SK-N-SH (cell line): ENCODE measurements around the gene GALNT1. TPM values are rescaled to one million over a fixed set of nuclear protein-coding genes. Genes with fewer than 3 reads are reported as not detected.

Experiments
- CTCF ChIA-PET: fragments of 300-600, 350-600 bp; formaldehyde crosslinking; extraction: SDS; loops from one replicate; lab custom pipeline; 2021; lab: Yijun Ruan, JAX
- POLR2A ChIA-PET: fragments of 350-600 bp; sonication (Branson Sonifier 250); formaldehyde crosslinking; extraction: SDS; loops from one replicate; lab custom pipeline; 2020; ENCODE audit warnings: antibody characterized with exemption, inconsistent platforms; lab: Yijun Ruan, JAX
- DNase-seq: peaks from one replicate; pipeline ENCODE4 v3.0.0; 2012
- H2AFZ ChIP-seq: fragments of 200-600 bp; sonication (generic); 2 replicates; pipeline ENCODE4 v1.8.1; 2016; ENCODE audit warnings: antibody characterized with exemption, mild to moderate bottlenecking, low read depth
- H3F3A ChIP-seq: fragments of 200-600 bp; sonication (generic); replicated peaks from 2 replicates; pipeline ENCODE3; 2016; ENCODE audit warnings: antibody characterized with exemption, mild to moderate bottlenecking; ENCODE audit not compliant: insufficient read depth
- H3K27ac ChIP-seq, 2 experiments: fragments of 200-500 bp in 1 of 2; fragments of 200-600 bp in 1 of 2; sonication (Bioruptor generic) in 1 of 2; sonication (generic), shearing (Covaris generic) in 1 of 2; 2 replicates each; pipeline versions ENCODE4 v1.5.1 to v1.6.1; 2014 to 2016; ENCODE audit warnings: low read depth in 2 of 2, inconsistent platforms in 1 of 2, low read length in 1 of 2, mild to moderate bottlenecking in 1 of 2, mixed read lengths in 1 of 2
- H3K27me3 ChIP-seq: fragments of 200-600 bp; sonication (generic), shearing (Covaris generic); 2 replicates; pipeline ENCODE4 v1.6.1; 2016; ENCODE audit warnings: mixed run types; ENCODE audit not compliant: insufficient read depth
- H3K36me3 ChIP-seq, 2 experiments: fragments of 200-500 bp in 1 of 2; fragments of 200-600 bp in 1 of 2; sonication (Bioruptor generic) in 1 of 2; sonication (generic) in 1 of 2; replicated peaks in 1 of 2; 2 replicates each; pipeline versions ENCODE3 to v1.5.1; 2014 to 2016; ENCODE audit warnings: low read length in 1 of 2, mild to moderate bottlenecking in 1 of 2; ENCODE audit not compliant: insufficient read depth in 2 of 2, control insufficient read depth in 1 of 2
- H3K4me1 ChIP-seq, 2 experiments: fragments of 200-500 bp in 1 of 2; fragments of 200-600 bp in 1 of 2; sonication (Bioruptor generic) in 1 of 2; sonication (generic), shearing (Covaris generic) in 1 of 2; 2 replicates each; pipeline versions ENCODE4 v1.5.1 to v1.6.1; 2014 to 2016; ENCODE audit warnings: low read depth in 1 of 2, low read length in 1 of 2, mixed run types in 1 of 2; ENCODE audit not compliant: insufficient read depth in 2 of 2, control insufficient read depth in 1 of 2
- H3K4me2 ChIP-seq: fragments of 200-600 bp; sonication (generic), shearing (Covaris generic); 2 replicates; pipeline ENCODE4 v1.6.1; 2017; ENCODE audit warnings: mixed run types
- H3K4me3 ChIP-seq, 2 experiments: fragments of 200-500 bp in 1 of 2; fragments of 200-600 bp in 1 of 2; sonication (Bioruptor generic) in 1 of 2; sonication (generic), shearing (Covaris generic) in 1 of 2; 2 replicates each; pipeline versions ENCODE4 v1.5.1 to v1.8.1; 2014 to 2016; ENCODE audit warnings: low read depth in 2 of 2, inconsistent platforms in 1 of 2, low read length in 1 of 2, mild to moderate bottlenecking in 1 of 2, mixed read lengths in 1 of 2, moderate library complexity in 1 of 2
- H3K79me2 ChIP-seq: fragments of 200-600 bp; sonication (generic); 2 replicates; pipeline ENCODE4 v1.8.1; 2017; ENCODE audit warnings: mild to moderate bottlenecking; ENCODE audit not compliant: insufficient read depth
- H3K9ac ChIP-seq: fragments of 200-600 bp; sonication (generic); 2 replicates; pipeline ENCODE4 v1.6.1; 2017; ENCODE audit warnings: mixed run types
- H3K9me2 ChIP-seq: fragments of 200-600 bp; sonication (generic); 2 replicates; pipeline ENCODE4 v1.6.1; 2017; ENCODE audit warnings: mixed run types
- H3K9me3 ChIP-seq: fragments of 200-600 bp; sonication (generic); 2 replicates; pipeline ENCODE4 v1.6.1; 2017; ENCODE audit warnings: mixed run types, mild to moderate bottlenecking, moderate library complexity
- H4K20me1 ChIP-seq: fragments of 200-600 bp; sonication (generic); 2 replicates; pipeline ENCODE4 v1.6.1; 2017; ENCODE audit warnings: mild to moderate bottlenecking, mixed run types; ENCODE audit not compliant: insufficient read depth
- ELF1 ChIP-seq: IDR thresholded peaks from 2 replicates; pipeline ENCODE4 v1.4.0; 2012
- EP300 ChIP-seq, 2 experiments: IDR thresholded peaks; 2 replicates each; pipeline versions ENCODE4 v1.4.0 to v1.6.1; 2012; ENCODE audit warnings: borderline replicate concordance in 1 of 2, low read depth in 1 of 2, low read length in 1 of 2
- FOSL2 ChIP-seq: IDR thresholded peaks from 2 replicates; pipeline ENCODE4 v1.4.0; 2012; ENCODE audit warnings: low read depth, mild to moderate bottlenecking, moderate library complexity, borderline replicate concordance
- FOXJ3 ChIP-seq: sonication (generic); formaldehyde crosslinking; IDR thresholded peaks from 2 replicates; pipeline ENCODE4 v1.5.1; 2020; ENCODE audit warnings: mild to moderate bottlenecking, missing genetic modification reagents
- FOXM1 ChIP-seq: IDR thresholded peaks from 2 replicates; pipeline ENCODE4 v1.4.0; 2012; ENCODE audit warnings: low read depth, mild to moderate bottlenecking
- GABPA ChIP-seq: IDR thresholded peaks from 2 replicates; pipeline ENCODE4 v1.4.0; 2012; ENCODE audit warnings: low read depth, mild to moderate bottlenecking
- GATA2 ChIP-seq: sonication (generic); formaldehyde crosslinking; IDR thresholded peaks from 2 replicates; pipeline ENCODE4 v1.5.0; 2020; ENCODE audit warnings: mild to moderate bottlenecking, missing genetic modification reagents
- JUND ChIP-seq: IDR thresholded peaks from 2 replicates; pipeline ENCODE4 v1.4.0; 2012
- NFIC ChIP-seq: IDR thresholded peaks from 2 replicates; pipeline ENCODE4 v1.4.0; 2012; ENCODE audit warnings: borderline replicate concordance
- PBX3 ChIP-seq: IDR thresholded peaks from 2 replicates; pipeline ENCODE4; 2012
- SIN3A ChIP-seq: IDR thresholded peaks from 2 replicates; pipeline ENCODE4 v1.6.1; 2012; ENCODE audit warnings: low read depth, mild to moderate bottlenecking, low read length, moderate library complexity, borderline replicate concordance
- SMC3 ChIP-seq: IDR thresholded peaks from 2 replicates; pipeline ENCODE4 v1.6.1; 2012; ENCODE audit warnings: low read depth, low read length, improper control_type of control experiment
- TAF1 ChIP-seq: IDR thresholded peaks from 2 replicates; pipeline ENCODE4 v1.6.1; 2012; ENCODE audit warnings: low read depth, mild to moderate bottlenecking, low read length, moderate library complexity, borderline replicate concordance
- TEAD4 ChIP-seq: IDR thresholded peaks from 2 replicates; pipeline ENCODE4 v1.4.0; 2012; ENCODE audit warnings: mild to moderate bottlenecking, borderline replicate concordance; ENCODE audit not compliant: insufficient read depth
- YY1 ChIP-seq: IDR thresholded peaks from 2 replicates; pipeline ENCODE4 v1.4.0; 2012; ENCODE audit warnings: low read depth, mild to moderate bottlenecking
- WGBS: methylation state at CpG from one replicate; pipeline ENCODE4 v1.1.6; 2017; ENCODE audit warnings: low lambda C conversion rate; 5-methylcytosine and 5-hydroxymethylcytosine counted together
- polyA plus RNA-seq, 3 experiments: library from polyadenylated mRNA; depleted of rRNA; stranded (reverse); fragments of >200 nt; gene quantifications; 2 replicates each; pipeline ENCODE4 v1.2.3, GENCODE V29; 2012
- TF ChIP-seq, protein P1 (sequence below): IDR thresholded peaks from 2 replicates; pipeline ENCODE4 v1.6.1; 2012; ENCODE audit warnings: mild to moderate bottlenecking, low read depth, low read length, moderate library complexity
- TF ChIP-seq, protein P2 (sequence below): IDR thresholded peaks from 2 replicates; pipeline ENCODE4 v1.4.0; 2012; ENCODE audit warnings: low read depth, borderline replicate concordance
- TF ChIP-seq, protein P3 (sequence below): fragments of 150-350 bp; IDR thresholded peaks from 2 replicates; pipeline ENCODE4 v1.6.1; 2017; ENCODE audit warnings: antibody characterized with exemption, low read length, low read depth, borderline replicate concordance

Gene GALNT1
- polyA plus RNA-seq, 1 of the 3 experiments (the other 2 are of a cell fraction): 15.7 TPM

GRCh38 chr18:35694808-35695207 lies 113.3 kb downstream of the GALNT1 start:
- no peaks in the 10 kb centered on the region for H3K79me2 ChIP-seq
- CTCF ChIA-PET: interaction anchor here (1.4 kb wide), 1 partner anchor 33 kb away, joined by 4 read pairs; no protein-coding TSS in a partner anchor
- H3K27me3 ChIP-seq: no peaks in the 10 kb centered on the region
- no peak overlapping the region for H3K4me2 ChIP-seq
- POLR2A ChIA-PET: no interaction called here
- DNase-seq: no peak
- WGBS: 92% methylated on average over 2 of the region's 2 CpGs
- no peak overlapping the region for H3K9ac ChIP-seq
- no peak overlapping the region for H3K27ac ChIP-seq
- H3K4me3 ChIP-seq: no peak overlapping the region
- TF ChIP-seq EP300 (IDR thresholded peaks at IDR 0.05; ENCODE audit: borderline replicate concordance in 1 of 2, low read depth in 1 of 2, low read length in 1 of 2) (no peak), PBX3 (no peak), JUND (no peak)
- H3F3A ChIP-seq: no peaks in the 10 kb centered on the region
- H3K9me3 ChIP-seq: no peaks in the 10 kb centered on the region
- H3K36me3 ChIP-seq: peaks cover 27 to 33% of the 10 kb centered on the region in 2 experiments
- H4K20me1 ChIP-seq: no peaks in the 10 kb centered on the region
- peaks cover 0 to 2% of the 10 kb centered on the region in 2 experiments; a peak in 1 of 4 replicates for H3K4me1 ChIP-seq
- H3K9me2 ChIP-seq: no peaks in the 10 kb centered on the region
- no peak overlapping the region for H2AFZ ChIP-seq

DNA sequence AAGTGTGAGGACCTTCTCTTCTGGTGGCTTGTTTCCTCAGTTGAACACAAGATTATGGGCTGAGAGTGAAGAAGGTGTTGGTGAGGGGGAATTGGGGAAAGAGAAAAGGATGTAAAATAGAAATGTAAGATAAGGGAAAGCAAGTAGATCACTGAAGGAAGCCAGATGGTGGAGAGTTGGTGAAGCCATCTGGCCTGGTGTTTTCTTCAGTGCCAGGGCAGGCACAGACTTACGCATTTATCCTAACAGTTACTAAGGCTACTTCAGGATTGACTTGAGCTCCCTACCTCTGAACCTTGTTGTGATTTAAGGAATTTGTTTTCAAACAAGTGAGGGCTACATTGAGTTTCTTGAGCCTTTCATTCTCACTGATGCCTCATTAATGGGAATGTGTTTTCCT lies 113.8 kb downstream of the GALNT1 start:
- Histone ChIP-seq H3K4me3 (no peak overlapping the region), H3K9me2 (no peaks in the 10 kb centered on the region), H3K79me2 (no peaks in the 10 kb centered on the region), H3K27me3 (no peaks in the 10 kb centered on the region), H3K9ac (no peak overlapping the region), H3K4me2 (no peak overlapping the region), H2AFZ (no peak overlapping the region), H3K4me1 (peaks cover 0 to 2% of the 10 kb centered on the region in 2 experiments; a peak in 1 of 4 replicates), H3F3A (no peaks in the 10 kb centered on the region), H3K36me3 (peaks cover 24 to 28% of the 10 kb centered on the region in 2 experiments)
- ChIA-PET POLR2A (no interaction called here), CTCF (interaction anchor here (1.4 kb wide), 1 partner anchor 33 kb away, joined by 4 read pairs; no protein-coding TSS in a partner anchor)
- no peak for DNase-seq
- TF ChIP-seq TAF1 (no peak), GATA2 (no peak), YY1 (no peak), FOSL2 (no peak), JUND (no peak), ELF1 (no peak), TEAD4 (no peak), FOXJ3 (CRISPR knock-in tag) (no peak), SIN3A (no peak), GABPA (no peak), NFIC (no peak), FOXM1 (no peak), SMC3 (no peak)
- TF ChIP-seq, protein P1, sequence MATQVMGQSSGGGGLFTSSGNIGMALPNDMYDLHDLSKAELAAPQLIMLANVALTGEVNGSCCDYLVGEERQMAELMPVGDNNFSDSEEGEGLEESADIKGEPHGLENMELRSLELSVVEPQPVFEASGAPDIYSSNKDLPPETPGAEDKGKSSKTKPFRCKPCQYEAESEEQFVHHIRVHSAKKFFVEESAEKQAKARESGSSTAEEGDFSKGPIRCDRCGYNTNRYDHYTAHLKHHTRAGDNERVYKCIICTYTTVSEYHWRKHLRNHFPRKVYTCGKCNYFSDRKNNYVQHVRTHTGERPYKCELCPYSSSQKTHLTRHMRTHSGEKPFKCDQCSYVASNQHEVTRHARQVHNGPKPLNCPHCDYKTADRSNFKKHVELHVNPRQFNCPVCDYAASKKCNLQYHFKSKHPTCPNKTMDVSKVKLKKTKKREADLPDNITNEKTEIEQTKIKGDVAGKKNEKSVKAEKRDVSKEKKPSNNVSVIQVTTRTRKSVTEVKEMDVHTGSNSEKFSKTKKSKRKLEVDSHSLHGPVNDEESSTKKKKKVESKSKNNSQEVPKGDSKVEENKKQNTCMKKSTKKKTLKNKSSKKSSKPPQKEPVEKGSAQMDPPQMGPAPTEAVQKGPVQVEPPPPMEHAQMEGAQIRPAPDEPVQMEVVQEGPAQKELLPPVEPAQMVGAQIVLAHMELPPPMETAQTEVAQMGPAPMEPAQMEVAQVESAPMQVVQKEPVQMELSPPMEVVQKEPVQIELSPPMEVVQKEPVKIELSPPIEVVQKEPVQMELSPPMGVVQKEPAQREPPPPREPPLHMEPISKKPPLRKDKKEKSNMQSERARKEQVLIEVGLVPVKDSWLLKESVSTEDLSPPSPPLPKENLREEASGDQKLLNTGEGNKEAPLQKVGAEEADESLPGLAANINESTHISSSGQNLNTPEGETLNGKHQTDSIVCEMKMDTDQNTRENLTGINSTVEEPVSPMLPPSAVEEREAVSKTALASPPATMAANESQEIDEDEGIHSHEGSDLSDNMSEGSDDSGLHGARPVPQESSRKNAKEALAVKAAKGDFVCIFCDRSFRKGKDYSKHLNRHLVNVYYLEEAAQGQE: no peak
- TF ChIP-seq, protein P2, sequence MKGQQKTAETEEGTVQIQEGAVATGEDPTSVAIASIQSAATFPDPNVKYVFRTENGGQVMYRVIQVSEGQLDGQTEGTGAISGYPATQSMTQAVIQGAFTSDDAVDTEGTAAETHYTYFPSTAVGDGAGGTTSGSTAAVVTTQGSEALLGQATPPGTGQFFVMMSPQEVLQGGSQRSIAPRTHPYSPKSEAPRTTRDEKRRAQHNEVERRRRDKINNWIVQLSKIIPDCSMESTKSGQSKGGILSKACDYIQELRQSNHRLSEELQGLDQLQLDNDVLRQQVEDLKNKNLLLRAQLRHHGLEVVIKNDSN: no peak
- TF ChIP-seq, protein P3, sequence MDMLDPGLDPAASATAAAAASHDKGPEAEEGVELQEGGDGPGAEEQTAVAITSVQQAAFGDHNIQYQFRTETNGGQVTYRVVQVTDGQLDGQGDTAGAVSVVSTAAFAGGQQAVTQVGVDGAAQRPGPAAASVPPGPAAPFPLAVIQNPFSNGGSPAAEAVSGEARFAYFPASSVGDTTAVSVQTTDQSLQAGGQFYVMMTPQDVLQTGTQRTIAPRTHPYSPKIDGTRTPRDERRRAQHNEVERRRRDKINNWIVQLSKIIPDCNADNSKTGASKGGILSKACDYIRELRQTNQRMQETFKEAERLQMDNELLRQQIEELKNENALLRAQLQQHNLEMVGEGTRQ: no peak
- TF ChIP-seq, all 33 proteins: peak for 0
- 92% methylated on average over 1 of the region's 1 CpG for WGBS
- Histone ChIP-seq H4K20me1 (no peaks in the 10 kb centered on the region), H3K9me3 (no peaks in the 10 kb centered on the region), H3K27ac (no peak overlapping the region)
